Loucy (cell line): ENCODE measurements around the gene SPATA7.

ENCODE experiments used
- H2AFZ ChIP-seq: fragments of 200-600 bp; sonication (generic); 2 replicates; pipeline ENCODE4 v1.6.0; 2016; ENCODE audit warnings: antibody characterized with exemption, mild to moderate bottlenecking, low read length, moderate library complexity
- H3F3A ChIP-seq: fragments of 200-600 bp; 2 replicates; pipeline ENCODE4 v1.6.0; 2016; ENCODE audit warnings: antibody characterized with exemption, low read depth, mild to moderate bottlenecking
- H3K27me3 ChIP-seq: fragments of 200-600 bp; sonication (generic); 2 replicates; pipeline ENCODE4 v1.6.1; 2014; ENCODE audit warnings: low read length, mild to moderate bottlenecking; ENCODE audit not compliant: insufficient read depth, poor library complexity, severe bottlenecking
- H3K36me3 ChIP-seq: fragments of 200-600 bp; sonication (generic); 2 replicates; pipeline ENCODE4 v1.6.1; 2016; ENCODE audit warnings: low read length; ENCODE audit not compliant: insufficient read depth
- H3K4me1 ChIP-seq: fragments of 200-600 bp; sonication (generic); 2 replicates; pipeline ENCODE4 v1.5.1; 2014; ENCODE audit warnings: low read length, mild to moderate bottlenecking; ENCODE audit not compliant: insufficient read depth, poor library complexity, severe bottlenecking
- H3K4me2 ChIP-seq: fragments of 200-600 bp; sonication (generic); 2 replicates; pipeline ENCODE4 v1.6.0; 2014; ENCODE audit warnings: antibody characterized with exemption, low read length, low read depth, mild to moderate bottlenecking; ENCODE audit not compliant: poor library complexity, severe bottlenecking
- H3K4me3 ChIP-seq: fragments of 200-600 bp; sonication (generic); 2 replicates; pipeline ENCODE4 v1.5.1; 2014; ENCODE audit warnings: low read length, mild to moderate bottlenecking, mixed read lengths; ENCODE audit not compliant: poor library complexity, severe bottlenecking
- H3K79me2 ChIP-seq: fragments of 200-600 bp; sonication (generic); 2 replicates; pipeline ENCODE4 v1.6.1; 2014; ENCODE audit warnings: low read length; ENCODE audit not compliant: insufficient read depth
- H3K9ac ChIP-seq: fragments of 200-600 bp; sonication (generic); 2 replicates; pipeline ENCODE4 v1.6.0; 2014; ENCODE audit warnings: mild to moderate bottlenecking, low read depth, low read length, moderate library complexity; ENCODE audit not compliant: poor library complexity, severe bottlenecking
- H3K9me2 ChIP-seq: fragments of 200-600 bp; sonication (generic); replicated peaks from 2 replicates; pipeline ENCODE4 v1.6.1; 2016; ENCODE audit warnings: low read depth, low read length, mixed read lengths
- H3K9me3 ChIP-seq: fragments of 200-600 bp; sonication (generic); 2 replicates; pipeline ENCODE4 v1.6.1; 2014; ENCODE audit warnings: mild to moderate bottlenecking, antibody characterized with exemption, low read length, low read depth; ENCODE audit not compliant: insufficient read depth
- H4K20me1 ChIP-seq: fragments of 200-600 bp; sonication (generic); 2 replicates; pipeline ENCODE4 v1.6.0; 2014; ENCODE audit warnings: antibody characterized with exemption, low read length, mild to moderate bottlenecking; ENCODE audit not compliant: insufficient read depth, poor library complexity, severe bottlenecking
- EZH2phosphoT487 ChIP-seq: fragments of 200-600 bp; IDR thresholded peaks from 2 replicates; pipeline ENCODE4 v1.6.1; 2018; ENCODE audit warnings: antibody characterized with exemption, mild to moderate bottlenecking, moderate library complexity, borderline replicate concordance
- TF ChIP-seq, protein P1 (sequence below): fragments of 200-600 bp; sonication (generic); conservative IDR thresholded peaks from 2 replicates; pipeline ENCODE4 v1.5.1; 2014; ENCODE audit warnings: mild to moderate bottlenecking, antibody characterized with exemption, low read length

Gene SPATA7

DNA sequence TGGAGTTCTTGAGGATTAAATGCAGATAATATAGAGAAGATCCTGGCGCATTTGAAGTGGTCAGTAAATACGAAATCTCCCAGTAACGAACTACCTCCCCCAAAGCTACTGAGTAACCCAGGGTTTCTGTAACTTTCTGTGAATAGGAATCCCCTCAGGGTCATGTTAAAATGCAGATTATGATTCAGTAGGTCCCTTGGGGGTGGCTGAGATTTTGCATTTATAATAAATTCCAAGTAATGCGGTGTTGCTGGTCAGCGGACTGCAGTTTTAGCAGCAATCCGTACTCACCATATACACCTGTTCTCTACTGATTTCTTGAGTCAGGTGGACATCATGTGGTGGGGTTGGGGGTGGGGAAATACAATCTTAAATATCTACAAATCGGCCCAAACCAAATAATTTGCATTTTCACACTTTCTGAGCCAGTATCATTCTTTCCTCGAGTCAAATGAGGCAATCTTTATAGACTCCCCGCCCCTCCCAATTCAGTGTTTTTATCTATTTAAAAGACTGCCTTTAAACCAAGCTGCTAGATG is 868 bp downstream of the SPATA7 start:
- H3K9me2 ChIP-seq: no peaks in the 10 kb centered on the region
- peak overlapping the region; percentile 99 for H3K4me2 ChIP-seq
- H4K20me1 ChIP-seq: no peaks in the 10 kb centered on the region

DNA sequence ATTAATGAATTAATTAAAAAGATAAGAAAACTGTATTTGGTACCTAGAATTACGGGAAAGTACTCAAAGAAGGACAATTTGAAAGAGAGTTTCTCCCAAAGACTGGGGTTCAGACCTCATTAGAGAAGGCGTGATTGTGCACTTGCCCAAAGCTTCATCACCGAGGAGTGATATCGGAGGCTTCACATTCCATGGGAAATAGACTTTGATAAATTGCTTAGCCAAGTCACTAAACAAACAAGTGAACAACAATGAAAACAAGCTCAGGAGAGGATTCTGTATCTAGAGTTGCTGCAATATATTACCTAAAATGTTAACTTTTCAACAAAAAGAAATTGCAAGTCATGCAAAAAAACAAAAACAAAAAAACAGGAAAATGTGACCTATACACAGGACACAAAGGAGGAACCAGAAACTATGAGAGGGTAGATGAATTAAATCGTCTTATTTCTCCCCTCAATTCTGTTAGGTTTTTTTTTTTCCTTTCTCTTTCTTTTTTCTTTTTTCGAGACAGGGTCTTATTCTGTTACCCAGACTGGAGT is 3.4 kb downstream of the SPATA7 start:
- Histone ChIP-seq H3K27me3 (no peaks in the 10 kb centered on the region), H3K9ac (no peak overlapping the region), H3K4me2 (no peak overlapping the region), H3F3A (no peaks in the 10 kb centered on the region), H3K9me2 (no peaks in the 10 kb centered on the region), H3K4me3 (no peak overlapping the region), H3K36me3 (no peaks in the 10 kb centered on the region), H3K9me3 (no peaks in the 10 kb centered on the region), H2AFZ (no peak overlapping the region), H3K79me2 (no peaks in the 10 kb centered on the region), H3K4me1 (peaks cover 17% of the 10 kb centered on the region), H4K20me1 (no peaks in the 10 kb centered on the region)
- TF ChIP-seq, protein P1, sequence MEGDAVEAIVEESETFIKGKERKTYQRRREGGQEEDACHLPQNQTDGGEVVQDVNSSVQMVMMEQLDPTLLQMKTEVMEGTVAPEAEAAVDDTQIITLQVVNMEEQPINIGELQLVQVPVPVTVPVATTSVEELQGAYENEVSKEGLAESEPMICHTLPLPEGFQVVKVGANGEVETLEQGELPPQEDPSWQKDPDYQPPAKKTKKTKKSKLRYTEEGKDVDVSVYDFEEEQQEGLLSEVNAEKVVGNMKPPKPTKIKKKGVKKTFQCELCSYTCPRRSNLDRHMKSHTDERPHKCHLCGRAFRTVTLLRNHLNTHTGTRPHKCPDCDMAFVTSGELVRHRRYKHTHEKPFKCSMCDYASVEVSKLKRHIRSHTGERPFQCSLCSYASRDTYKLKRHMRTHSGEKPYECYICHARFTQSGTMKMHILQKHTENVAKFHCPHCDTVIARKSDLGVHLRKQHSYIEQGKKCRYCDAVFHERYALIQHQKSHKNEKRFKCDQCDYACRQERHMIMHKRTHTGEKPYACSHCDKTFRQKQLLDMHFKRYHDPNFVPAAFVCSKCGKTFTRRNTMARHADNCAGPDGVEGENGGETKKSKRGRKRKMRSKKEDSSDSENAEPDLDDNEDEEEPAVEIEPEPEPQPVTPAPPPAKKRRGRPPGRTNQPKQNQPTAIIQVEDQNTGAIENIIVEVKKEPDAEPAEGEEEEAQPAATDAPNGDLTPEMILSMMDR: no peak
- no peak for TF ChIP-seq EZH2phosphoT487

More for the DNA sequence above, 868 bp downstream of the SPATA7 start:
- H3K9me3 ChIP-seq: no peaks in the 10 kb centered on the region
- peak overlapping the region; percentile 81 for H3K4me3 ChIP-seq
- H3F3A ChIP-seq: no peaks in the 10 kb centered on the region
- no peaks in the 10 kb centered on the region for H3K36me3 ChIP-seq
- TF ChIP-seq EZH2phosphoT487: no peak
- TF ChIP-seq, protein P1: no peak
- H3K4me1 ChIP-seq: peaks cover 17% of the 10 kb centered on the region
- H3K27me3 ChIP-seq: no peaks in the 10 kb centered on the region
- H2AFZ ChIP-seq: peak overlapping the region; percentile 97
- H3K79me2 ChIP-seq: no peaks in the 10 kb centered on the region
- peak overlapping the region; percentile 74 for H3K9ac ChIP-seq

DNA sequence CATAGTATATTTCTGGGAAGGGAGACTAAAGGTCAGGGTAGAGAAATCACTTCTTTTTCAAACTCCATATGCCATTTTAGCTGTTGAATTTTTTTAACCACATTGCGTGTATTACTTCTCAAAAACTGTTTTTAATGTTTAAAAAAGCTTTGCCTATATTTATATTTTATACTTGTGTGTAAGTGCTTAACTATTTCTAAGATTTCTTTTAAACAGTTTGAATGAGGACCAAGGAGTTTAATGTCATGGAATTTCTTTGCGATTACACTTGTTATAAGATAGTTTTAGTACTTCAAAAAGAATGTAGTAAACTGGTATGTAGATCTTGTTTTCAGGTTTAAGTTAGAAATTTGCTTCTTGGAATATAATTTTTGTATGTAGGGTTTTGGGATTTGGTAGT is 7.2 kb downstream of the SPATA7 start:
- Histone ChIP-seq H3F3A (no peaks in the 10 kb centered on the region), H3K4me2 (no peak overlapping the region), H3K9me3 (no peaks in the 10 kb centered on the region), H3K36me3 (no peaks in the 10 kb centered on the region), H2AFZ (no peak overlapping the region), H3K9me2 (no peaks in the 10 kb centered on the region), H3K9ac (no peak overlapping the region), H3K79me2 (no peaks in the 10 kb centered on the region), H3K27me3 (no peaks in the 10 kb centered on the region), H3K4me1 (no peaks in the 10 kb centered on the region), H3K4me3 (no peak overlapping the region), H4K20me1 (no peaks in the 10 kb centered on the region)
- TF ChIP-seq, protein P1: no peak
- TF ChIP-seq EZH2phosphoT487: no peak
